Embryonic facial prominence (tissue), 1 donor: Measurements from ENCODE around the gene PDSS1.

Experiments used
- DNase-seq: peaks from one replicate; pipeline ENCODE4 v3.0.0-alpha.2; 2016; ENCODE audit errors: extremely low spot score

PDSS1 gene

GRCh38 chr10:26698909-26699308, 1.4 kb downstream of the PDSS1 start:
- no peak for DNase-seq

DNA sequence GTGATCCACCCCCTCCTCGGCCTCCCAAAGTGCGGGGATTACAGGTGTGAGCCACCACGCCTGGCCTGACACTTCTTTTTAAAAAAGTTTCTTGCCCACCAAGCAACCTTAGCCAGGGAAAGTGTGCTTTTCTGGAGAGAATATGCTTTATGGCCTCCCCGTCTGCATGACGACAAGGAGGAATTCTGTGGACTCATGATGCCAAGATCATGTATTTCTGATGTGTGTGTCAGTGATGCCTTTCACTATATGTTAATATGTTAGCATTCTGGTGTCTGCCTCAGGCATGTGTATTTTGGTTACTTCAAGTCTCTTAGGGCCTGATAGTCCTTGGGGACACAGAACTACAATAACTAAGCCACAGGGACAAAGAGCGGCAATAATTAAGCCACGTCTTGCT, 2.1 kb downstream of the PDSS1 start:
- no peak for DNase-seq

DNA sequence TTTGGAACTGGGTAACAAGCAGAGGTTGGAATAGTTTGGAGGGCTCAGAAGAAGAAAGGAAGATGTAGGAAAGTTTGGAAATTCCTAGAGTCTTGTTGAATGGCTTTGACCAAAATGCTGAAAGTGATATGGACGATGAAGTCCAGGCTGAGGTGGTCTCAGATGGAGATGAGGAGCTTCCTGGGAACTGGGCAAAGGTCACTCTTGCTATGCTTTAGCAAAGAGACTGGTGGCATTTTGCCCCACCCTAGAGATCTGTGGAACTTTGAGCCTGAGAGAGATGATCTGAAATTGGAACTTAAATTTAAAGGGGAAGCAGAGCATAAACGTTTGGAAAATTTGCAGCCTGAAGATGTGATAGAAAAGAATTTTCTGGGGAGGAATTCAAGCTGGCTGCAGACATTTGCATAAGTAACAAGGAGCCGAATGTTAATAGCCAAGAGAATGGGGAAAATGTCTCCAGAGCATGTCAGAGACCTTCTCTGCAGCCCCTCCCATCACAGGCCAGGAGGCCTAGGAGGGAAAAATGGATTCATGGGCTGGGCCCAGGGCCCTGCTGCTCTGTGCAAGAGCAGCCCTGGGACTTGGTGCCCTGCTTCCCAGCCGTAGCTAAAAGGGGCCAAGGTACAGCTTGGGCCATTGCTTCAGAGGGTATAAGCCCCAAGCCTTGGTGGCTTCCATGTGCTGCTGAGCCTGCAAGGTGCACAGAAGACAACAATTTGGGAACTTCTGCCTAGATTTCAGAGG, 3.6 kb downstream of the PDSS1 start:
- no peak for DNase-seq

GRCh38 chr10:26703096-26703495, 5.6 kb downstream of the PDSS1 start:
- no peak for DNase-seq

DNA sequence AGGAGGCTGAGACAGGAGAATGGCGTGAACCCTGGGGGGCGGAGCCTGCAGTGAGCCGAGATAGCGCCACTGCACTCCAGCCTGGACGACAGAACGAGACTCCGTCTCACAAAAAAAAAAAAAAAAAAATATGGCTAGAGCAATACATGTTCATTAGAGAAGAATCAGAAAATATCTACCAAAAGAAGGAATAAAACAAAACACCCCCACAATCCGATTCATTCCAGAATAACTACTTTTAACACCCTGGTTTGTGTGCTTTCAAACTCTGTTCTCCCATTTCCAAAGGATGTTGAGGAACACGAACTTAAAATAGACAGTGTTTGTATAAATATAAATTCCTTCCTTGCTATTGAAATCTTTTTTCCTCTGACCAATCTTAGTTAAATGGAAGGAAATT, 6.5 kb downstream of the PDSS1 start:
- DNase-seq, result no peak

GRCh38 chr10:26706206-26706605, 8.7 kb downstream of the PDSS1 start:
- no peak for DNase-seq

DNA sequence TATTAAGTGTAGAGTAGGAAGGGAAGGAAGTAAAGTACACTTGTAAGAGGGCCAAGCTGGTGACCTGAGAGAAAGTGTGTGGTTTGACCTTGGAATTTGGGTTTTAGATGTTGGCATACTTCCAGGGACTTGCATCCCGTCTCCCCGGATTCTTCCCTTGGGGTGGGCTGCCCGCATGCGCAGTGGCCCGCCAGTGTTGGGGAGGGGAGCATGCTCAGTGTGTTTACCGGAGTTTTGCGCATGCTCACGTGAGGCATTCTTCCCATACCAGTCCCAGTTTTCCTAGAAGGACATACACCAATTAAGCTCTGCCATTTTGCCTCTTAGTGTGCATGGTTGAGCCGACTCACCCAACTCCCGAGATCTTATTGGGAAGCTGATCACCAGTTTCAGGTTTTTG, 9.4 kb downstream of the PDSS1 start:
- no peak for DNase-seq

GRCh38 chr10:26711324-26711723, 13.8 kb downstream of the PDSS1 start:
- no peak for DNase-seq

- no peak for DNase-seq
These were observed 17.1 kb downstream of the PDSS1 start for GRCh38 chr10:26714415-26715136.

DNA sequence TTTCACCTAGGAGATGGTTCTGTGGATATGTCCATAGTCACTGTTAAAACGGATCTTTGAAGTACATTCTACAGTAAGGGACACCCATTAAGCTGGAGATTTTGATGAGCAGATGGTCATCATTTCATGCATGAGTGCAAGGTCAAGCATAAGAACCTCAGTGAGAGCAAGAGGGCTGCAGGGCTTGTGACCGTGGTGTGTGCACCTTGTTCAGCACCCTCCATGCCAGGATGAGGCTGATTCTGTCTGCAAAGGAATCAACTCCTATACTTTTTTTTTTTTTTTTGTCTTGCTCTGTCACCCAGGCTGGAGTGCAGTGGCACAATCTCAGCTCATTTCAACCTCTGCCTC, 17.6 kb downstream of the PDSS1 start:
- no peak for DNase-seq

DNA sequence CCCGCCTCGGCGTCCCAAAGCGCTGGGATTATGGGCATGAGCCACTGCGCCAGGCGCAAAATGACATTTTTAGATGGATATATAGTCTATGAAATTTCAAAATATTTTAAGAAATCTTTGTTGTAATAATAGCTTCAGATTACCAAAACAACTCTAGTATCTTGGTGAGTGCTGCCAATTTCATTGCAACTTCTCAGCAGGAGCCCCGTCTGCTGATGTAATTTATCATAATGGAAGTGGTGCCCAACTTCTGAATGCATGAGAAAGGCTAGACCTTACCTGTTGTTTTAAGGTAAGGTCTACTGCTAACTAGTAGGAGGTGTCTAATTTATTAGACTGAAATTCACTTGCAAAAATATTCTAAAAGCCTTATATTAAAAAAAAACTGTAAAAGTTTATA, 20.0 kb downstream of the PDSS1 start:
- DNase-seq, result no peak

DNA sequence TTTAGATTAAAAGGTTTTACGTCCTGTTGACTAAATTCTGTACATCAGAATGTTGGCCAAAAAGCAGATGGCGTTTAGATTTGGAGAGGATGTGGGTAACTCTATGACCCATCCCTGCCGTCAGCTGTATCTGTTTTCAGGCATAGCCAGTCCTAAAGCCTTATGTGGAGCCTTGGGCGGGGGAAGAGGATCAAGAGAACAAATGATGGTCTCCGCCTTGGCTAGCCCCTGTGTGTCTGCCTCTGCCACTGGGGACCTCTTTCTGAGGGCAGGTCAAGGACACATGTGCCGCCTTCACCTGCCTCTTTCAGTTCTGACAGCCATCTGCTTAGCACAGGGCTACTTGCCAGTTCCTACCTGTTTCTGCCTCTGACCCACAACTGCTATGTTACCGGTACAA, 24.1 kb downstream of the PDSS1 start:
- no peak for DNase-seq

- no peak for DNase-seq
These were observed 25.5 kb downstream of the PDSS1 start for GRCh38 chr10:26723016-26723415.

DNA sequence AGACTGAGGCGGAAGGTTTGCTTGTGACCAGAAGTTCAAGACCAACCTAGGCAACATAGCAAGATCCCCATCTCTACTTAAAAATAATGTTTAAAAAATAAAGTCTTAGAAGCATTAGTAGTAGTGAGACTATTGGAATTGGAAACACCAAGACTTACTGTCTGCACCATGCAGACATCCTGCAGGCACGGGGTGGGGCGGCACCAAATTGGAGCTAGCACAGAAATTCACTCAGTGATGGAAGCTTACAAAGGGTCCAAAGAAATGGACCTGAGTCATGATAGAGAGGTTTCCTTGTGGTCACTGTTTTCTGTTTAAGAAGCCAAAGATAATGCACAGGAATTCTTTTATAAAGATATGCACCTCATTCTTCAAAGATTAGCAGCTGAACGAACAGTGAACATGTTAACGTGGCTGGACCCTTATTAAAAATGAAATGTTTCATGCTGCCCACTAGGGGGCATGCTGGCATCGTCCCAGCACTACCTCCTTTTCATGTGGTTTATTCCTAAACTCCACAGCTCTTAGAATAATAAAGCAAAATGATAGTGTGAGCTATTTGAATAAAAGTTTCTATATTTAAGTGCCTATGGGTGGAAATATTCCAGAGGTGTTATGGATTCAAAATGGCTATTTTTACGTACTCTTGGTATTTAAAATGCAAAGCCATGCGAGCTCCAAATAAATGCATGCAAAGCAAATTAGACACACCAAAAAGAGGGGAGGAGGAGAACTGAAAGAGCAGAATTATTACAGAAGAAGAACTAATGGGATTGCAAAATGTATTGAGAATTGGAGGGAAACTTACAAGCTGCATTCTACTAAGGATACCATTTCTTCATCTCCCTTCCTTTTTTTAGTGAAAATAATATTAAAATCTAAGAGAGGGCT, 28.6 kb downstream of the PDSS1 start:
- no peak for DNase-seq

GRCh38 chr10:26727005-26727404, 29.5 kb downstream of the PDSS1 start:
- DNase-seq, result no peak

- no peak for DNase-seq
These were observed 31.5 kb downstream of the PDSS1 start for GRCh38 chr10:26728957-26729356.

GRCh38 chr10:26729395-26729794, 31.9 kb downstream of the PDSS1 start:
- DNase-seq, result no peak

DNA sequence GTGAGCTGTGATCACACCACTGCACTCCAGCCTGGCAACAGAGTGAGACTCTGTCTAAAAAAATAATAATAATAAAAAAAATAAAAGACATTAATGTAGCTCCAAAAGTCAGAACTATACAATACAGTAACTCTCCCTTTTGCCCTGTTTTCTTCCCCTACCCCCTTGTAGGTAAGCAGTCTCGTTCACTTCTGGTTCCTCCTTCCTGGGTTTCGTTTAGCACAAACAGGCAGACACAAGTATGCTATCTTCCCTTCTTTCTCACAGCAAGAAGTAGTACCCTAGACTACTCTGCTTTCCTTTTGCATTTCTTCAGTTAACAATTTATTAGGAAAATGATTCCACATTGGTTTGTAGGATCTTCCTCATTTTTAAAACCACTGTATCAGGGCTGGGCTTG, 33.1 kb downstream of the PDSS1 start:
- no peak for DNase-seq

DNA sequence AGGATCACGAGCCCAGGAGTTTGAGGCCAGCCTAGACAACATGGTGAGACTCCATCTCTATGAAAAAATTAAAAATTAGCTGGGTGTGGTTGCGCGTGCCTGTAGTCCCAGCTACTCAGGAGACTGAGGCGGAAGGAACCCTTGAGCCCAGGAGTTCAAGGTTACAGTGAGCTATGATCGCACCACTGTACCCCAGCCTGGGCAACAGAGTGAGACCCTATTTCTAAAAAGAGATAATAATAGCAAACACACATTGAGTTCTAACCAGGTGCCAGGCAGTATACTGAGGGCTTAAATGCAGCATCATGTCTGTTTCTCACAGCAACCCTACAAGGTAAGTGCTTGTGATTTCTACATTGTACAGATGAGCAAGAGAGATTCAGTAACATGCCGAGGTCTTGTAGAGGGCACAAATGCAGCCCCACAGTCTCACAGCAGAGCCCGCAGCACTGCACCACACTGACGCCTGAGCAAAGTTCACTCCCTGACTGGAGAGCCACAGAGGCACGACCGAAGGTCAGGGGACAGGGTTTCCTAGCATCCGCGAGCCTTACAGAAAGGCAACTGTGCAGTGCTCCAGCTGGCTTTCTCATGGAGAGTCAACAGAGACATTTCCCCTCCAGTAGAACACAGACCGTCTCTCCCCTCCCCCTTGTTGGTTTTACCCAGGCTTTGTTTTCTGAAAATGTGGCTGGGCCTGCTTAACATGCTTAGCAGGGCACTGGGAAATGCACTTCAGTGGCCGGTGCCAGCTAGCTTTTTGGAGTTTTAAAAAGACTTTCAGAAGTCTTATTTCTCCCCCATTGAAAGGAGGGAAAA, 36.5 kb downstream of the PDSS1 start:
- no peak for DNase-seq

DNA sequence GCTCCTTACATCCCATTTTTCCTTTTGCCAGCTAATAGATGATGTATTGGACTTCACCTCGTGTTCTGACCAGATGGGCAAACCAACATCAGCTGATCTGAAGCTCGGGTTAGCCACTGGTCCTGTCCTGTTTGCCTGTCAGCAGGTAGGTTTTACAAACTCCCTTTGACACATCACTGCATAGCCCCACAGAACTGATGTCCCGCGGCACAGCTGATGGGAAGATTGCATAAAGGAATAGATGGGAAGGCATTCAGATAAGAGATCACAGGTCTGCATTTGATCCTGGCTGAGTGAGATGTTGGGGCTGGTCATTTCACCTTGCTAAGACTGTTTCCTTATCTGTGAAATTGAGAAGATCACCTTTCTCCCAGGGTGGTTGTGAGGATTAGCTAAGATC, 37.9 kb downstream of the PDSS1 start:
- DNase-seq, result no peak

DNA sequence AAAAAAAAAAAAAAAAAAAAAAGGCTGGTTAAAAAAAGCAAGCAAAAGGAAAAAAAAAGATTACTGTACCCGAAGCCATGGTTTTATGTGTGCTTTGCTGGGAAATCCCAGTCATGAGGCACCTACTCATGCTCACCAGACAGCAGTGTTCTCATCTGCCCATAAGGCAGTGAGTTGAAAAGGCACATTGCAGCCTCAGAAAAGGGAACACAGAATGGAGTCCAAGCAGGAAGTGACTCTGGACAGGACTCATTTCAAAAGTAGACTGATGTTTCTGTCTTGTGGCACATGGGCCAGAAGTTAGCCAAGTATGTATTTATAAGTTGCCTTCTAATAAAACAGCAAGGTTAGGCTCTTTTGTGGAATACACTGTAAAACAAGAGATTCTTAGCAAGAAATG, 40.2 kb downstream of the PDSS1 start:
- DNase-seq, result no peak
